Measurements from ENCODE around the gene RBM22.
"Not testable (repeated sequence)": the region's sequence is repeated elsewhere in the genome, so short reads cannot be mapped to it uniquely, and the experiment has no call there.

Gene RBM22

DNA sequence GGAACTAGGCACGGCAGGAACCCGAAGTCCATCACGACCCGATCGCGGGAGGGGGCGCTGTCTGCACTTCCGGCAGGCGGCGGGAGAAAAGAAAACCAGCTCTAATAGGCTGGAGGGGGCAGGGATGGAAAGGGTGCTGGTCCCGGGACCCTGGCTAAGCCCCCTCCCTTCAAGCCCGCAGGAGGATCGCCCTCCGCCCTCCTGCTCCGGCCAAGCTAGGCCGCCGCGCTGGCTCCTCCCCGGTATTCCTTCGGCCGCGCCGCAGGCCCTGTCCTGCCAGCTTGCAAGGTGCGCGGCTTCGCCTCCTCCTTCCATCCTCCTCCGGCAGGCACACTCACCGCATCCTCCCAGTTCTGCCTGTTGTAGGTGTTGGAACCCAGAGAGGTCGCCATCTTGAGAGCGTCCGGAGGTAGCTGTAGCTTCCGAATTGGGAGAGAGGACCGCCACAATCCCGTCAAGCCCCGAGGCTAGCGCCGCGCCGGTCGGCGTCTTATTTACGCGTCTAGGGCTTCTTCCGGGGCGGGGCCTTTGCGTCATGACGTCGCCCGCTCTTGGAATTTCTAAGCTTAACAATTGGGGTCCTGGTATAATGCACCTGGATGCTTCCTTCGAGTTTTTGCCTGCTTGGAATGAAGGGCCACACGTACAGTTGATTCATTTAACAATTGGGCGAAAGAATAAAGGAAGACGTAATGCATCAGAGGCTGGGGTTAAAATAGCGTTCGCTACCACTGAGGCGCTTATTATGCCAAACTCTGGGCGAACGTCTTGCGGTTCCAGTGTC is at the start of gene RBM22:
Gene RBM22 (minus strand): TSS at position 469 of the 784 bp plus-strand sequence. CDS start 77 bp downstream, at position 392.
- DNase-seq: peak; percentile 93

DNA sequence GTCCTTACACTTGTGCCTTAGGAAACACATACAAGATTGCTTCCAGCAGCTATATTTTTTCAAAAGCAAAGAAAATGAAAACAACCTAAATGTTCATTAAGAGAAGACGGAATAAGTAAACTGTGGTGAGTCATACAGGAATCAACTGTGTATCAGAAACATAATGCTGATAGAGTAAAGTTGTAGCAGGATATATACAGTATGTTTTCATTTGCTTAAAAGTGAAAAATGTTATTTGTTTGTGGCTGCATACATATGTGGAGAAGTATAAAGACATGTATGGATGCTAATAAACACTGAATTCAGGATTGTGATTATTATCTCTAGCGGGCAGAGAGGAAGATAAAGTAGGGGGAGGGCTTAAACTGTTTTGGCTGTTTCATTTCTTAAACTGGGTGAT is 49.6 kb upstream of the RBM22 start:
- DNase-seq: no peak

DNA sequence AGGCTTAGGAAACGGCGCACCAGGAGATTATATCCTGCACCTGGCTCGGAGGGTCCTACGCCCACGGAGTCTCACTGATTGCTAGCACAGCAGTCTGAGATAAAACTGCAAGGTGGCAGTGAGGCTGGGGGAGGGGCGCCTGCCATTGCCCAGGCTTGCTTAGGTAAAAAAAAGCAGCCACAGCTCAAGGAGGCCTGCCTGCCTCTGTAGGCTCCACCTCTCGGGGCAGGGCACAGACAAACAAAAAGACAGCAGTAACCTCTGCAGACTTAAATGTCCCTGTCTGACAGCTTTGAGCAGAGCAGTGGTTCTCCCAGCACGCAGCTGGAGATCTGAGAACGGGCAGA is 42.3 kb upstream of the RBM22 start:
- DNase-seq: not testable (repeated sequence)

DNA sequence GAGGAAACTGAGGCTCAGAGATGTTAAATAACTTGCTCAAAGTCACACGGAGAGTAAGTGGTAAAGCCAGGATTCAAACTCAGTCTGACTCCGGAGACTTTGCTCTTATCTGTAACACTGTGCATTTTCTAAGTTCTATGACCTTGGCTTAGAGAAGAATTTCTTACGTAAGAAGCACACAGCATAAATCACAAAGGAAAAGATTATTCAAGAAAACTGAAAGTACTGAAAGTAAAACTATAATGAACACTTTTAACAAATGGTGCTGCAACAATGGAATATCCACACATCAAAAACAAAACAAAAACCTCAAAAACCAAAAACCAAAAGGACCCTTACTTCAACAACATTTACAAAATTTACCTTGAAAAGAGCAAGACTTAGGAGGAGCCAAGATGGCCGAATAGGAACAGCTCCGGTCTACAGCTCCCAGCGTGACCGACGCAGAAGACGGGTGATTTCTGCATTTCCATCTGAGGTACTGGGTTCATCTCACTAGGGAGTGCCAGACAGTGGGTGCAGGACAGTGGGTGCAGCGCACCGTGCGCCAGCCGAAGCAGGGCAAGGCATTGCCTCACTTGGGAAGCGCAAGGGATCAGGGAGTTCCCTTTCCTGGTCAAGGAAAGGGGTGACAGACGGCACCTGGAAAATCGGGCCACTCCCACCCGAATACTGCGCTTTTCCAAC is 41.7 kb upstream of the RBM22 start:
- DNase-seq: not testable (repeated sequence)

DNA sequence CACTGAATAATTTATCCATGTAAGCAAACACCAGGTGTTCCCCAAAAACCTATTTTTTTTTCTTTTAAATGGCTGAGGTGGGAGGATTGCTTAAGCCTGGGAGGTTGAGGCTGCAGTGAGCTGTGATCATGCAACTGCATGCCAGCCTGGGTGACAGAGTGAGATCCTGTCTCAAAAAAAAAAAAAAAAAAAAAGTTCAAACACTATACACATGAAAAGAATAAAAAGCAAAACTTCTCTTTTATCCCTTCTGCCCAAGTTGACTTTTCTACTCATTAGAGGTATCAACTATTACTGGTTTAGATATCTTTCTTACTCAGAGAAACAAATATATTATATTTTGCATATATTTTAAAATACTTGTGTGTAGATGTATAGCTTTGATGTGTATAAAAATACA is 40.1 kb upstream of the RBM22 start:
- DNase-seq: no peak

GRCh38 chr5:150738862-150739261 is 38.0 kb upstream of the RBM22 start:
- no peak for DNase-seq

DNA sequence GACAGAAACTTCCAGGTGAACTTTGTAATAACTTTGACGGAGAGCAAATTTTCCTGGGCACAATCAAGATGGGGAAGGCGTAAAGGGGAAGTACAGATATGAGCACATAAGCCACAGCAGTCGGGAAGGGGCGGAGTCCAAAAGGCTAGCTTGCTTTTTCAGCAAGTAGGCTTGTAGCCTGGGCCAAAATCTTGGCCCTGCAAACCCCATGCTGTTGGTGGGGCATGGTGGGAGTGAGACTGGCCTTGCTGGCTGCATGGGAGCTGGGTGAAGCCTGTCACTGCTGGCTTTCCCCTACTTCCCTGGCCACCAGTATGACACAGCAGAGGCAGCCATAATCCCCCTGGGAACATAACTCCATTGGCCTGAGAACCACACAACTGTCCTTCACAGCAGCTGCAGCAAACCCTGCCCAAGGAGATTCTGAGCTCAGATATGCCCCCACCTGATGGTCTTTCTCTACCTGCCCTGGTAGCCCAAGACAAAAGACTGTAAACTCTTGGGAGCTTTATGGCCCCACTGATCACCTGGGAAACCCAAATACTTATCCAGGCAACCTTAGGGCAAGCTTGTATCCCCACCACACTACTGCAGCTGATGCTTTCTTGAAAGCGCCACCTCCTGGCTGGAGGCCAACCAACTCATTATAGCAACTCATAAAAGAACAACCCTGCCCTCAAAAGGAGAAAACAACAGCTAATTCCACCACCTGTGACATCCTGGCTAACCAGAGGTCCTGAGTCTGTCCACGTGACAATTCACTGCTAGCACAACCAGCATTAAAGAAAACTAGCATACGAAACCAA is 33.9 kb upstream of the RBM22 start:
- DNase-seq: peak in 1 of 2 experiments; percentile 32

DNA sequence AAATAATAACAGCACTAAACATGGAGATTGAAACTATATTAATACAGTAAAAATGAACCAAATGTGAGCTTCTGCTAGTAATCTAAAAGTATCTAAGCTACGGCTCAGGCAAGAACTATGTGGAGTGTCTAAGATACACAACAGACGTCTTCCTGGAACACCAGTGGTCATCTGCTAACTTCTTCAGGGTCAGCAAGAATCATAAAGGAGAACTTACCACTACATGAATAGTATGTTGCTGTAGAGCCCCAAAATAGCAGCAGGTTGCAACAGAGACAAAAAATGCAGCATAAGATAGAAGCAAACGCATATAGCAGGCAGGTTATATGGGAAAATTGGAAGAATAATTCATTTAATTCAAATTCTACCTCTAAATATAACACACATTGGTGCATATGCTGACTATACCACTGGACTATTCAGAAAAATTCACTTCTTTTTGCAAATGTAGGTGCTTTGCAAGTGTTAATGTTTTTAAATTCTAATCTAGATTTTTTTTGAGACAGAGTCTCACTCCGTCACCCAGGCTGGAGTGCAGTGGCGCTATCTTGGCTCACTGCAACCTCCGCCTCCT is 30.9 kb upstream of the RBM22 start:
- no peak for DNase-seq

DNA sequence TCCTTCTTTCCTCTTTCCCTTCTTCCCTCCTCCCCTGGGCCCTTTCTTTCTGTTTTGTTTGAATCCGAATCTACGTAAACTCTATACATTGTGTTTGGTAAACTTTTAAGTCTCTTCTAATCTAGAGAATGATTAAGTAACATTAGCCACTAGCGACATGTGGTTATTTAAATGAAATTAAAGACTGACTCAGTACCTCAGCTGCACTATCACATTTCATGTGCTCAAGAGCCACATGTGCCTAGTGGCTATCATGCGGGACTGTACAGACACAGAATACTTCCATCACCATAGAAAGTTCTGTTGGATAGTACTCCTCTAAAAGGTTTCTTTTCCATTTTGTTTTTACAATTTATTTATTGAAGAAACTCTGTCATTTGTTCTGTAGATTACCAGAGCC is 29.0 kb upstream of the RBM22 start:
- DNase-seq: no peak

- DNase-seq: no peak
These were observed 23.0 kb upstream of the RBM22 start for GRCh38 chr5:150723845-150724244.

DNA sequence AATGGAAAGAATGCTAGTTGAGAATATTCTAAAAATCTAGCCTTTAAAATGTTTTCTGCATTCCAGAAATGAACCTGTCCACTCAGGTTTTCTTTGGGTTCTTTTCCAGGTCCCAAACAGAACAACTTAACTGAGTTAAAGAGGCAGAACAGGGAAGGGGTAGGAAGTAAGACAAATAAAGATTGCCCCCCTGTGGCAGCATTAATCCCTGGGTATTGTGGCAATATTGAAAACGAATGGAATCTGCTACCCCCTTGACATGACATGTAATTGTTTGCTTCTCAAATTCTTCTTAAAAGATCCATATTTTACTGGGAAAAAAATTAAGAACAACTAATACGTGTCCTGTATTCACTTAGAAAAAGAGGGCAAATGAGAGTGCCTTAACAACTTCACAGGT is 9.3 kb upstream of the RBM22 start:
- no peak for DNase-seq

- DNase-seq: no peak
These were observed 6.0 kb upstream of the RBM22 start for GRCh38 chr5:150706776-150707390.

DNA sequence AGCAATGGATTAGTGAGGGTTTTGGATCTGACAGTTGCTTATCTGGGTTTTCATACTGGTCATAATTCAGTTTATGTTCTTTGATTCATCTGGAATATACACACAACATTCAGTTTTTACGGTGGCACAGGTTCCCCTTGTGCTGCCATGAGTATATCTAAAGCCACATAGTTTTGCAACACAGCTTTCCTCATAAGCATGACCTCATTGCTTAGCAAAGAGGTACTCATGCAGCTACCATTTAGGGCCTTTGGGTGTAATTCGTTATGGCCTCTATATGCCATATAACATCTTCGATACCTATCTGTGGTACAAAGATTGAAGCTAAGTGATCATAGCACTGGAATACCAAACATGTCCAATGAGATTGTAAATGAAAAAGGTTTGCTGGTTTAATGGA is 2.9 kb upstream of the RBM22 start:
- DNase-seq: no peak

DNA sequence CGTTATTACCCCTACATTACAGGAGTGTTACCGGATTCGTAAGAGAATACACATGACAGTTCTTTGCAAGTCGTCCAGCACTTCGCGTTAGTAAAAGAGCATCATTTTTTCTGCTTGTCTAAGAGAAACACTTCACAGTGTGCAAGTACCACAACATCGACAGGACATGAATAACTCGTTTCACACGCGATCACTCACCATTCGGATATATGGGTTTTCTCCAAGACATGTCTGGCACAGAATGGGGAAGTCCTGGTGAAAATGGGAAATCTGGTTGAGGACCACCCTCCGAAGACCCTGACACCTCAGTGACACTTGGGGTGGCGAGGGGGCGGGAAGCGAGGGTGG is 642 bp downstream of the RBM22 start:
- no peak for DNase-seq

- no peak for DNase-seq
These were observed 6.2 kb downstream of the RBM22 start for GRCh38 chr5:150694612-150695011.

GRCh38 chr5:150692276-150692675 is 8.6 kb downstream of the RBM22 start:
- no peak for DNase-seq

DNA sequence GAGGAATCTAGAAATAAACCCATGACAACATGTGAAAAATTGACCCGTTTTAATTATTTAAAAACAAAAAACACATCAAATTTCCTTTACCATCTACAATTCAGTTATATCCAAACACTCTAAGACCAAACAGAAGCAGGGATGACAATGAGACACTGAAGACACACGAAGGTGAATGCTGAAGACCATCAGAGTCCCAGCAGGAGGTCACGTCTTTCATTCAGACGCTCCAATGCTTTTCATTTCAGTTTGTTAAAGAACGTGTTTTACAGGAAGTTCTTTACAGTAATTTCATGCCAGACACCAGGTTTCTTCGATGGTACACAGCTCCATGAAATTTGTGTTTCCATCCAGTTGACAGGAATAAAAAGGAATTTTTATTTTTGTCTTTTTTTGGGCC is 10.1 kb downstream of the RBM22 start:
- no peak for DNase-seq

DNA sequence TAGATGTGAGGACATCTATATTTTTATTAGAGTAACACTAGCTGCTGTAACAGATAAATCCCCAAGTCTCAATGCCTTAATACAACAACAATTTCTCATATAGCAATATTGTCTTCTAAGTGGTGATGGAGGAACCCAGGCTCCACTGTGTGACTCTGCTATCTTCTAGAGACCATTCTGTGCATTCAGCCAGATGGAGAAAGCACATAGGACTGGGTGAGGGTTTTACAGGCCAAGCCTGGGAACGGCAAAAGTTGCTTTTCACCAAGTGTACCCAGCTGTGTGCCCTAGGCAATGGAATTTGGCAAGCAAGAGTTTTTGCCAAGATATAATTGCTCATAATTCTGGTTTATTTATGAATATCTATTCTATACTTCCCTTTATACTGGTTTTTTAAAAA is 11.7 kb downstream of the RBM22 start:
- DNase-seq: no peak

DNA sequence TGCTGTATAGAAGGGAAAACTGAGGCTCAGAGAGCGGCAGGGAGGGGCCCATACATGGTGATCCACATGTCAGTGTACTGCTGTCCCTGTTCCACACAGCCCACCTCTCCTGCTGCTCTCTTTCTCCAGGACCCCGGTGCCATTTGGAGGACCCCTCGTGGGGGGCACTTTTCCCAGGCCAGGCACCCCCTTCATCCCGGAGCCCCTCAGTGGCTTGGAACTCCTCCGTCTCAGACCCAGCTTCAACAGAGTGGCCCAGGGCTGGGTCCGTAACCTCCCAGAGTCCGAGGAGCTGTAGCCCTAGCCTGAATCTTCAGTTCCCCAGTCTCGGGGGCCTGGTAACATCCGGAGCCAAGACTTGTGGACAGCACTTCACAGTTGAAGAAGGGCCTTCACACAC is 24.3 kb downstream of the RBM22 start:
- no peak for DNase-seq

DNA sequence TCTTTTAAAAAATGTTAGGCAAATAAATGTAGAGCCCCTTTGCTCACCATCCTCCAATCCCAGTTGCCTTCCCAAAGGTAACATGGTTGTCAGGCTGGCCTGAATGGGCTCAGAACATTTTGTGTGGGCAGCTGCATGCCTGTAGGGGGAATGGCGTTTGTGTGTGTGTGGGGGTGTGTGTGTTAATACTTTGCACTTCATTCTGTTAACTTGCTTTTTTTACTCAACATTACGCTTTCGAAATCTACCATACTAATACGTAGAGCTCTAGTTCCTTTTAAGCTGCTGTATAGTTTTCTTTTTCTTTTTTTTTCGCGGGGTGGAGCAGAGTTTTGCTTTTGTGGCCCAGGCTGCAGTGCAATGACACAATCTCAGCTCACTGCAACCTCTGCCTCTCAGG is 25.8 kb downstream of the RBM22 start:
- DNase-seq: no peak

- no peak for DNase-seq
These were observed 26.5 kb downstream of the RBM22 start for GRCh38 chr5:150674341-150674821.

- no peak for DNase-seq
These were observed 28.0 kb downstream of the RBM22 start for GRCh38 chr5:150672884-150673275.

All from activated T-cell treated with anti-CD3 and anti-CD28 coated beads, Interleukin-2, amount 50 U/mL, for 48 hours (primary cell).